ENCODE data around the gene ZNF573.

The ZNF573 gene

GRCh38 chr19:37692956-37693620, 86.3 kb downstream of the ZNF573 start:
- DNase-seq, result no peak

DNA sequence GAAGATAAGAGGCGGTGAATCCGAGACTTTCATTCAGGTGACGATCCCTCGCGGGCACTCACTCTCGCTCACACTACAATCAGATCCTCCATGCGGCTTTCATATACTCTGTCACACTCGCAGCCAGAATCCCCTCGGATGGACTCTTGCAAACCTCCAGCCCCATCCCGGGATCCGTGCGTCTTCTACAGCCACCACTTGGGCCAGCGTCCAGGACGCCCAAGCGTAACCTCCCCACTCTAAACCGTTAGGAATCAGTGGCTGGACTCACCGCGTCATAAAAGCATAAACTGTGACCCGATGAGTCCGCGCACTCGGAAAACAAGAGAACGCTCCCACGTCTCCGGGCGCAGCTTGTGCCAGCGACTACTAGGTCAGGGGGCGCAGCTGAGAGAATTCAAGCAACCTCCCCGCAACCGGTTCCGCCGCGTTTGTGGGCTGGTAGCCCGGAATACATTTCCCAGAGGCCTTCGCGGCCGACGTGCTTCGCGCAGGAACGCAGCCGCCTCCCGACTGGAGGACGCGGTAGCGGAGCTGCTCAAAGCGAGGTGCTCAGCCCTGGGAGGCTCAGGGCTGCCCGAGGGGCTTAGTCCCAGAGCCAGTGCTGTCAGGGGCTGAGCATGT, 87.4 kb downstream of the ZNF573 start:
- no peak for DNase-seq

Data from NK-92 treated with Interleukin-12 subunit alpha and Interleukin-12 subunit beta, amount 100 ng/mL, for 24 hours (cell line).